Measurements from ENCODE around the gene FAS. TPM values are rescaled to one million over a fixed set of nuclear protein-coding genes. Genes with fewer than 3 reads are reported as not detected.

FAS gene
- total RNA-seq, 1 experiment from 2014 or later = 7.6 TPM

DNA sequence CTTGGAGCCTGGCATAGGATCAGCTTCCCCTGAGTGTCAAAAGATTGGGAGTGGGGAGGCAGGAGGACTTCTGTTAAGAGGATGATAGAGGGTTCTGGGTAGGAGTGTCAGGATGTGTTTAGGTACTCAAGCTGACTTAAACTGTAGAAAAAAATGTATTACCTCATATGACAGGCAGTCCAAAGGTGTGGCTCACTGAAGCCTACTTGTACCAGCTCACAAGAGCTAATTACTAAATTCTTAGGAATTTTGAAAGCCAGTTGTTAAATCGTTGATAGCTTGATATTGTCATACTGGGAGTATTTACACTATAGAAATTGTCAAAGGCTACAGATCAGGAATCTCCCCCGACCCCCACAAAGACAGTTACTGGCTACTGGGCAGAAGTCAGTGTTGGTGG is 32.1 kb downstream of the FAS start:
- Histone ChIP-seq H2AFZ (no peak overlapping the region), H3K4me1 (replicated peaks; ENCODE audit: insufficient read depth) (no peaks in the 10 kb centered on the region), H3K27ac (no peak overlapping the region), H3K79me2 (ENCODE audit: low read depth) (no peaks in the 10 kb centered on the region), H3K9me3 (ENCODE audit: insufficient read depth, low read depth) (no peaks in the 10 kb centered on the region), H4K20me1 (ENCODE audit: insufficient read depth) (no peaks in the 10 kb centered on the region), H3K4me3 (no peak overlapping the region), H3K4me2 (no peak overlapping the region), H3K9me2 (ENCODE audit: insufficient read depth) (no peaks in the 10 kb centered on the region), H3F3A (ENCODE audit: insufficient read depth, low read depth) (no peaks in the 10 kb centered on the region), H3K27me3 (ENCODE audit: insufficient read depth, low read depth) (no peaks in the 10 kb centered on the region), H3K36me3 (ENCODE audit: low read depth) (no peaks in the 10 kb centered on the region)
- ChIA-PET POLR2A (ENCODE audit: unreplicated experiment) (no interaction called here), CTCF (no interaction called here)
- BruUV-seq (replicated peaks) = no TSS peak
- DNase-seq = no peak
- intact Hi-C loops (cut with micrococcal nuclease; ENCODE audit: unreplicated experiment) = no loop called here
- TF ChIP-seq, protein P1, sequence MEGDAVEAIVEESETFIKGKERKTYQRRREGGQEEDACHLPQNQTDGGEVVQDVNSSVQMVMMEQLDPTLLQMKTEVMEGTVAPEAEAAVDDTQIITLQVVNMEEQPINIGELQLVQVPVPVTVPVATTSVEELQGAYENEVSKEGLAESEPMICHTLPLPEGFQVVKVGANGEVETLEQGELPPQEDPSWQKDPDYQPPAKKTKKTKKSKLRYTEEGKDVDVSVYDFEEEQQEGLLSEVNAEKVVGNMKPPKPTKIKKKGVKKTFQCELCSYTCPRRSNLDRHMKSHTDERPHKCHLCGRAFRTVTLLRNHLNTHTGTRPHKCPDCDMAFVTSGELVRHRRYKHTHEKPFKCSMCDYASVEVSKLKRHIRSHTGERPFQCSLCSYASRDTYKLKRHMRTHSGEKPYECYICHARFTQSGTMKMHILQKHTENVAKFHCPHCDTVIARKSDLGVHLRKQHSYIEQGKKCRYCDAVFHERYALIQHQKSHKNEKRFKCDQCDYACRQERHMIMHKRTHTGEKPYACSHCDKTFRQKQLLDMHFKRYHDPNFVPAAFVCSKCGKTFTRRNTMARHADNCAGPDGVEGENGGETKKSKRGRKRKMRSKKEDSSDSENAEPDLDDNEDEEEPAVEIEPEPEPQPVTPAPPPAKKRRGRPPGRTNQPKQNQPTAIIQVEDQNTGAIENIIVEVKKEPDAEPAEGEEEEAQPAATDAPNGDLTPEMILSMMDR (conservative IDR thresholded peaks at IDR 0.05) = no peak
- TF ChIP-seq EZH2 (IDR thresholded peaks at IDR 0.05; ENCODE audit: low read depth) = no peak

DNA sequence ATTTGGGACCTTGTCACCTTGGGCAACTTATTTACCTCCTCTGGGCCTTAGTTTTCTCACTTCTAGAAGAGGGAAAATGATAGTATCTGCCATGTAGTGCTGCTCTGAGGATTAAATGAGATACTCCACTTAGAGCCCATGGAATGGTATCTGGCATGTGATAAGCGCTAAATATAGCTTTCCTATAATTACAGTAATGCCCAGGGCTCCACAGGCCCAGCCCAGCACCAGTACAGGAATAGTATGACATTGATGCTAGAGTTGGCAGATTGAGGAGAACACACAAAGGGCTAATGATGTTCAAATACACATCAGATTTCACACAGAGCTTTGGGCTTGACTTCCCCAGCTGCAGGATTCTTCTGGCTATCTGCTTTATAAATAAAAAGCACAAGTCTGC is 34.9 kb downstream of the FAS start:
- no peak for DNase-seq
- Histone ChIP-seq H3K9me2 (ENCODE audit: insufficient read depth) (no peaks in the 10 kb centered on the region), H3K79me2 (ENCODE audit: low read depth) (no peaks in the 10 kb centered on the region), H3K36me3 (ENCODE audit: low read depth) (no peaks in the 10 kb centered on the region), H4K20me1 (ENCODE audit: insufficient read depth) (no peaks in the 10 kb centered on the region), H3K4me1 (replicated peaks; ENCODE audit: insufficient read depth) (peaks cover 5% of the 10 kb centered on the region), H2AFZ (no peak overlapping the region), H3K27ac (no peak overlapping the region), H3K9me3 (ENCODE audit: insufficient read depth, low read depth) (no peaks in the 10 kb centered on the region), H3K4me2 (no peak overlapping the region), H3F3A (ENCODE audit: insufficient read depth, low read depth) (no peaks in the 10 kb centered on the region), H3K27me3 (ENCODE audit: insufficient read depth, low read depth) (no peaks in the 10 kb centered on the region), H3K4me3 (no peak overlapping the region)
- POLR2A ChIA-PET (ENCODE audit: unreplicated experiment) = no interaction called here
- TF ChIP-seq, protein P1 (conservative IDR thresholded peaks at IDR 0.05) = no peak
- TF ChIP-seq EZH2 (IDR thresholded peaks at IDR 0.05; ENCODE audit: low read depth) = no peak
- CTCF ChIA-PET = no interaction called here
- intact Hi-C loops (cut with micrococcal nuclease; ENCODE audit: unreplicated experiment) = no loop called here
- BruUV-seq (replicated peaks) = no TSS peak

DNA sequence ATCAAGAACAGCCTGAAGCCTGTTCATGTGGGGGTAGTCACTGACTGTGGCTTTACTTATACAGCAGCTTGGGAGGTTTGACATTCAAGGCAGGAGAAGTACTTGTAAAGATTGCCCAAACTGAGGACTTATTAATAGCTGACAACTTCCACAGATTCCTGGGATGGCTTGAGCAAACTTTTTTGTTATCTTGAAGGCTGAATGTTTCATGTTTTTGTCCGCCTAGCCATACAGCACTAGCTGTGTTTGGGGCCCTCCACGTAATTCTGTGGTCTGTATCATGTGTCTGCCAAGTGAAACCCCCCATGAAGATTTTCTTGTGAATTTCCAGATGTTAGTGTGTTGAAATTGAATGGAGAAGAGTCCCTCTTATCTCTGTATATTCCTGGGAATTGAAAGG is 38.6 kb downstream of the FAS start:
- POLR2A ChIA-PET (ENCODE audit: unreplicated experiment) = interaction anchor here (0.5 kb wide), 1 partner anchor 1621 kb away, joined by 3 read pairs; no protein-coding TSS in a partner anchor
- TF ChIP-seq EZH2 (IDR thresholded peaks at IDR 0.05; ENCODE audit: low read depth) = no peak
- TF ChIP-seq, protein P1 (conservative IDR thresholded peaks at IDR 0.05) = no peak
- H2AFZ ChIP-seq = no peak overlapping the region
- no peak overlapping the region for H3K4me2 ChIP-seq
- no peaks in the 10 kb centered on the region for H3K27me3 ChIP-seq (ENCODE audit: insufficient read depth, low read depth)
- CTCF ChIA-PET = interaction anchor here (0.6 to 1.1 kb wide), 3 partner anchors 34 to 194 kb away, joined by 3 read pairs; no protein-coding TSS in a partner anchor
- H3K4me3 ChIP-seq = no peak overlapping the region
- H3K79me2 ChIP-seq (ENCODE audit: low read depth) = no peaks in the 10 kb centered on the region
- BruUV-seq (replicated peaks) = no TSS peak
- H4K20me1 ChIP-seq (ENCODE audit: insufficient read depth) = no peaks in the 10 kb centered on the region
- H3K4me1 ChIP-seq (replicated peaks; ENCODE audit: insufficient read depth) = peaks cover 40% of the 10 kb centered on the region
- H3K9me3 ChIP-seq (ENCODE audit: insufficient read depth, low read depth) = no peaks in the 10 kb centered on the region
- H3K36me3 ChIP-seq (ENCODE audit: low read depth) = no peaks in the 10 kb centered on the region
- no peaks in the 10 kb centered on the region for H3K9me2 ChIP-seq (ENCODE audit: insufficient read depth)
- DNase-seq = no peak
- intact Hi-C loops (cut with micrococcal nuclease; ENCODE audit: unreplicated experiment) = no loop called here
- no peak overlapping the region for H3K27ac ChIP-seq
- peaks cover 21% of the 10 kb centered on the region; the same call in 1 of the 2 replicates for H3F3A ChIP-seq (ENCODE audit: insufficient read depth, low read depth)
